Heart right ventricle (tissue), 16 donors: Measurements from ENCODE around the gene PHLPP1. TPM values are rescaled to one million over a fixed set of nuclear protein-coding genes. Genes with fewer than 3 reads are reported as not detected.

Source experiments
- ATAC-seq, 8 donors: fragments of 200-7000 bp; cut with Tn5 transposase; one replicate each; pipeline ENCODE4 v1.9.1; 2020; ENCODE audit warnings: mild to moderate bottlenecking in 8 of 8, moderate library complexity in 8 of 8, moderate number of reproducible peaks in 1 of 8
- DNase-seq, 2 donors: peaks; one replicate each; pipeline ENCODE4 v3.0.0-alpha.2; 2020
- H3K27ac ChIP-seq, 10 donors: fragments of 200-600 bp; sonication (generic) in 2 of 10; one replicate each; pipeline versions ENCODE4 v1.5.0 to v1.8.0; 2020 to 2022; ENCODE audit warnings: mild to moderate bottlenecking in 3 of 10
- H3K27me3 ChIP-seq, 7 donors: fragments of 200-600 bp; one replicate each; pipeline ENCODE4 v1.8.0; 2021 to 2022; ENCODE audit warnings: mild to moderate bottlenecking in 2 of 7
- H3K36me3 ChIP-seq, 9 donors: fragments of 200-600 bp; sonication (generic) in 1 of 9; one replicate each; pipeline versions ENCODE4 v1.5.0 to v1.8.0; 2020 to 2022; ENCODE audit warnings: mild to moderate bottlenecking in 2 of 9
- H3K4me1 ChIP-seq, 9 donors: fragments of 200-600 bp; sonication (generic) in 1 of 9; one replicate each; pipeline versions ENCODE4 v1.5.0 to v1.8.0; 2020 to 2022; ENCODE audit warnings: mild to moderate bottlenecking in 4 of 9
- H3K4me3 ChIP-seq, 10 donors: fragments of 200-600 bp; sonication (generic) in 2 of 10; one replicate each; pipeline versions ENCODE4 v1.5.0 to v1.8.0; 2020 to 2022; ENCODE audit warnings: mild to moderate bottlenecking in 7 of 10, moderate library complexity in 2 of 10
- H3K9me3 ChIP-seq, 11 donors: fragments of 200-600 bp in 10 of 11; sonication (generic) in 2 of 11; one replicate each; pipeline versions ENCODE4 v1.5.0 to v1.8.0; 2013 to 2022; ENCODE audit warnings: mild to moderate bottlenecking in 2 of 11, control low read depth in 1 of 11, moderate library complexity in 1 of 11
- WGBS, 2 donors: extraction: QIAGEN DNeasy Blood & Tissue Kit; methylation state at CpG; one replicate each; pipeline ENCODE4 v1.1.7; 2013; ENCODE audit warnings: inconsistent platforms in 1 of 2; 5-methylcytosine and 5-hydroxymethylcytosine counted together
- intact Hi-C, 10 donors: fragments of 100-400 bp; cut with DNase I; formaldehyde crosslinking; loops; one replicate each; pipeline versions ENCODE4 v1.11.1 to v1.14.2; 2022
- polyA plus RNA-seq, 2 donors: library from polyadenylated mRNA; stranded (reverse); fragments of 200-250 nt; gene quantifications; one replicate each; pipeline ENCODE4 v1.2.3, GENCODE V29; 2013
- total RNA-seq, 10 donors: library from RNA; stranded (reverse); fragmentation: NEBNext Ultra II Directional in 3 of 10; extraction: Animal tissue kit (Norgen Biotek cat#: 25700) in 3 of 10; gene quantifications; one replicate each; pipeline versions ENCODE4 v1.2.1 to v1.2.4, GENCODE V29; 2021 to 2023
- TF ChIP-seq, protein P1 (sequence below), 9 donors: fragments of 200-600 bp; sonication (generic) in 2 of 9; IDR thresholded peaks; one replicate each; pipeline versions ENCODE4 v1.5.0 to v1.8.0; 2021 to 2022; ENCODE audit warnings: antibody characterized with exemption in 9 of 9, mild to moderate bottlenecking in 5 of 9, moderate library complexity in 1 of 9
- donor health status: Arrhythmogenic right ventricular cardiomyopathy.
- donor health status: ischemic (EF 13 %, LVEDD 7.1; RV severe dilation, severe dysfunction).
- donor health status: healthy with polysubstance abuse.
- donor health status: DM: no; HTN: yes; CAD: no.
- donor health status: DM: no; HTN: no; CAD: no.
- donor health status: ischemic (EF 25% LVEDD 6.9; RV normal size, moderate dysfunction).
- donor health status: ischemic (EF 25% LVEDD 5.7; RV mildly dilated, moderate dysfunction).
- donor health status: healthy.
- donor health status: DM: yes; HTN: yes; CAD: no.
- donor health status: Ischemic cardiomyopathy.
- donor health status: ischemic (EF 35%, LVEDD 5.7; RV mildly dilated, moderate dysfunction).
- donor health status: nonischemic (EF 11% LVEDD 7.7; RV severe dilation, severe dysfunction).
- donor health status: DM: yes; HTN: yes; CAD: no.
- donor health status: PGD.
- donor health status: ischemic (EF 29% LVEDD 5.4; RV normal size, mild dysfunction).
- donor health status: nonischemic (EF 23%, LVEDD 6.1; RV moderate dilation, normal function).

PHLPP1 gene
- total and polyA plus RNA-seq, 12 donors: 1.8 to 10.7 (median 8.0) TPM

DNA sequence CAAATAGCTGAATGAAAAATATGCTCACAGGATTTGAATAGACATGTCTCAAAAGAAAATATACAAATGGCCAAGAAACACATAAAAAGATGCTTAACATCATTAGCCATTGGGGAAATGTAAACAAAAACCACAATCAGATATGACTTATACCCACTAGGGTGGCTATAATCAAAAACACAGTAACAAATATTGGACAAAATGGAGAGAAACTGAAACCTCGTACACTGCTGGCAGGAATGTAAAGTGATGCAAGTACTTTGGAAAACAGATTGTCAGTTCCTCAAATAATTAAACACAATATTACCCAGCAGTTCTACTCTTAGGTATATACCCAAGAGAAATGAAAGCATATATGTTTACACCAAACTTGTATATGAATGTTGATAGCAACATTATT lies 213.0 kb downstream of the PHLPP1 start:
- 84 to 89% methylated on average over 1 of the region's 1 CpG for WGBS, 2 donors

DNA sequence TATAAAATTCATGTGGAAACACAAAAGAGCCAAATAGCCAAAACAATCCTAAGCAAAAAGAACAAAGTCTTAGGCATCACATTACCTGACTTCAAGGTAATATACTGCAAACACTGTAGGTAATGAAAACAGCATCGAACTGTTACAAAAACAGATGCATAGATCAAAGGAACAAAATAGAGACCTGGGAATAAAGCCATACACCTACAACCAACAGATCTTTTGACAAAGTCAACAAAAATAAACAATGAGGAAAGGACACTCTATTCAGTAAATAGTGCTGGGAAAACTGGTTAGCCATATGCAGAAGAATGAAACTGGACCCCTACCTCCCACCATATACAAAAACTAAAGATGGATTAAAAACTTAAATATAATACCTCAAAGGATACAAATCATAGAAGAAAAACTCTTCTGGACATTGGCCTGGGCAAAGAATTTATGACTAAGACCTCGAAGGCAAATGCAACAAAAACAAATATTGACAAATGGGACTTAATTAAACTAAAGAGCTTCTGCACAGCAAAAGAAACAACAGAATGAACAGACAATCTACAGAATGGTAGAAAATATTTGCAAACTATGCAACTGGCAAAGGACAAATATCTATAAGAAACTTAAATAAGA lies 218.0 kb downstream of the PHLPP1 start:
- peaks cover 0 to 15% (median 0%) of the 10 kb centered on the region in 11 donors for H3K9me3 ChIP-seq
- peaks cover 0 to 16% (median 6%) of the 10 kb centered on the region in 9 donors for H3K4me1 ChIP-seq
- TF ChIP-seq, protein P1, sequence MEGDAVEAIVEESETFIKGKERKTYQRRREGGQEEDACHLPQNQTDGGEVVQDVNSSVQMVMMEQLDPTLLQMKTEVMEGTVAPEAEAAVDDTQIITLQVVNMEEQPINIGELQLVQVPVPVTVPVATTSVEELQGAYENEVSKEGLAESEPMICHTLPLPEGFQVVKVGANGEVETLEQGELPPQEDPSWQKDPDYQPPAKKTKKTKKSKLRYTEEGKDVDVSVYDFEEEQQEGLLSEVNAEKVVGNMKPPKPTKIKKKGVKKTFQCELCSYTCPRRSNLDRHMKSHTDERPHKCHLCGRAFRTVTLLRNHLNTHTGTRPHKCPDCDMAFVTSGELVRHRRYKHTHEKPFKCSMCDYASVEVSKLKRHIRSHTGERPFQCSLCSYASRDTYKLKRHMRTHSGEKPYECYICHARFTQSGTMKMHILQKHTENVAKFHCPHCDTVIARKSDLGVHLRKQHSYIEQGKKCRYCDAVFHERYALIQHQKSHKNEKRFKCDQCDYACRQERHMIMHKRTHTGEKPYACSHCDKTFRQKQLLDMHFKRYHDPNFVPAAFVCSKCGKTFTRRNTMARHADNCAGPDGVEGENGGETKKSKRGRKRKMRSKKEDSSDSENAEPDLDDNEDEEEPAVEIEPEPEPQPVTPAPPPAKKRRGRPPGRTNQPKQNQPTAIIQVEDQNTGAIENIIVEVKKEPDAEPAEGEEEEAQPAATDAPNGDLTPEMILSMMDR (IDR thresholded peaks at IDR 0.05): no peak
- DNase-seq: no peak
- no peaks in the 10 kb centered on the region for H3K36me3 ChIP-seq
- H3K4me3 ChIP-seq: no peak overlapping the region
- no peaks in the 10 kb centered on the region for H3K27me3 ChIP-seq
- WGBS, 2 donors: 96 to 99% methylated on average over 2 of the region's 2 CpGs
- ATAC-seq: no peak
- H3K27ac ChIP-seq: no peak overlapping the region
- intact Hi-C loops: loop anchor here in 1 of 10 donors (10.0 kb wide), 1 partner anchor 119 kb away; no protein-coding TSS in a partner anchor

More for the DNA sequence above, 213.0 kb downstream of the PHLPP1 start:
- H3K27me3 ChIP-seq: no peaks in the 10 kb centered on the region
- no peak overlapping the region for H3K4me3 ChIP-seq
- H3K27ac ChIP-seq: no peak overlapping the region
- TF ChIP-seq, protein P1 (IDR thresholded peaks at IDR 0.05): no peak
- no peaks in the 10 kb centered on the region for H3K4me1 ChIP-seq
- peaks cover 0 to 9% (median 0%) of the 10 kb centered on the region in 11 donors for H3K9me3 ChIP-seq
- DNase-seq: no peak
- ATAC-seq: no peak
- intact Hi-C loops: no loop called here
- peaks cover 0 to 3% (median 0%) of the 10 kb centered on the region in 9 donors for H3K36me3 ChIP-seq

DNA sequence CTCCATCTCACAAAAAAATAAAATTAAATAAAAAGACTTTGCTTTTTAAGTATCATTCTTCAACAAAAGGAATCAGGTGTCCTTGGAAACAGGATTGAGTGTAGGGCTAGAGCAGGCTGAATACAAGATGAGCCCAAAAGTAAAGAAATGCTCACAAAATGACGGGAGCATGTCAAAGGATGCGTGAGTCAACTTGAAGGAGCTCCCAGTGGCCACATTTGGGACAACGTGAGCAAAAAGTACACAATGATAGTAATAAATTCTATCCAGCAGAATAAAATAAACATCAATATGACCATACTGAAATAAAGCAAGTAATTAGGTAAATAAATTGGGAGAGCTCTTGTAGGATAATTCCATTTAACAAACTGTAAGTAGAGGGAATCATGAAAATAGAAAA lies 220.7 kb downstream of the PHLPP1 start:
- 87 to 92% methylated on average over 3 of the region's 3 CpGs for WGBS, 2 donors
- no peak overlapping the region for H3K27ac ChIP-seq

DNA sequence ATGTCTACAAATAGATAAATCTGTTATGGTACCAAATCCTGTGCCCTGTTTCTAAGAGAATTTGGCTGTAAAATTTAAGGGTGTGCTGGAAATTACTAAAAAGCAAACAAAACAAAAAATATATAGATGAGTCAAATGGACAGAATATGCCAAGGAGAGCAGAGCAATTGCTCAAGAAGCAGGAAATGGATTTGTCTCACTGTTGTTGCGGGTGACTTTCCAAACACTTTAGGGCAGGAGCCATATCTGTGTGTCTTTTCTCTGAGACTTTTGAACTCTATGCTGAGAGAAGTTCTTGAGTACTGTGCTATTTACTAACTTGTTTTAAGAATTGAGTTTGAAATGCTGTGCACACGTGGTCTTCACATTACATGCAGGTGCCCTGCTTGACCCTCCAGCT lies 221.7 kb downstream of the PHLPP1 start:
- WGBS, 2 donors: 69 to 70% methylated on average over 2 of the region's 2 CpGs
- TF ChIP-seq, protein P1 (IDR thresholded peaks at IDR 0.05): no peak
- Histone ChIP-seq H3K9me3 (peaks cover 0 to 10% (median 0%) of the 10 kb centered on the region in 11 donors), H3K4me1 (peaks cover 0 to 40% (median 21%) of the 10 kb centered on the region in 9 donors), H3K27ac (peak overlapping the region in 4 of 10 donors; percentile 7 to 78 (median 23)), H3K36me3 (peaks cover 0 to 6% (median 0%) of the 10 kb centered on the region in 9 donors), H3K4me3 (no peak overlapping the region), H3K27me3 (no peaks in the 10 kb centered on the region)
- DNase-seq: no peak
- intact Hi-C loops: loop anchor here in 1 of 10 donors (10.0 kb wide), 1 partner anchor 122 kb away; no protein-coding TSS in a partner anchor
- no peak for ATAC-seq

More for the DNA sequence above, 220.7 kb downstream of the PHLPP1 start:
- TF ChIP-seq, protein P1 (IDR thresholded peaks at IDR 0.05): no peak
- Histone ChIP-seq H3K9me3 (peaks cover 0 to 15% (median 0%) of the 10 kb centered on the region in 11 donors), H3K4me1 (peaks cover 0 to 40% (median 21%) of the 10 kb centered on the region in 9 donors), H3K36me3 (no peaks in the 10 kb centered on the region), H3K4me3 (no peak overlapping the region), H3K27me3 (no peaks in the 10 kb centered on the region)
- DNase-seq (no peak), ATAC-seq (no peak)
- intact Hi-C loops: loop anchor here in 1 of 10 donors (10.0 kb wide), 1 partner anchor 121 kb away; no protein-coding TSS in a partner anchor
